Esophagus muscularis mucosa (tissue), 4 donors: ENCODE results near the gene TACO1. TPM values are rescaled to one million over a fixed set of nuclear protein-coding genes. Genes with fewer than 3 reads are reported as not detected.

Source experiments
- DNase-seq: peaks from one replicate; pipeline ENCODE4 v3.0.0-alpha.2; 2017; ENCODE audit errors: extremely low spot score
- H3K27ac ChIP-seq, 4 donors: fragments of 200-600 bp; sonication (generic); replicated peaks in 1 of 4; 1 replicate in 3 of 4; 2 replicates in 1 of 4; pipeline ENCODE4 v1.5.1; 2016 to 2019; ENCODE audit warnings: mild to moderate bottlenecking in 1 of 4
- H3K27me3 ChIP-seq, 4 donors: fragments of 200-600 bp; sonication (generic); one replicate each; pipeline versions ENCODE4 v1.5.1 to v1.6.0; 2016 to 2019
- H3K36me3 ChIP-seq, 4 donors: fragments of 200-600 bp; sonication (generic); one replicate each; pipeline ENCODE4 v1.5.1; 2016 to 2019
- H3K4me1 ChIP-seq, 4 donors: fragments of 200-600 bp; sonication (generic); one replicate each; pipeline ENCODE4 v1.5.1; 2016 to 2019
- H3K4me3 ChIP-seq, 4 donors: fragments of 200-600 bp; sonication (generic); 1 replicate in 2 of 4; 2 replicates in 2 of 4; pipeline ENCODE4 v1.5.1; 2016 to 2019; ENCODE audit warnings: mild to moderate bottlenecking in 4 of 4, moderate library complexity in 1 of 4
- H3K9me3 ChIP-seq, 4 donors: fragments of 200-600 bp; sonication (generic); 1 replicate in 3 of 4; 2 replicates in 1 of 4; pipeline ENCODE4 v1.5.1; 2016 to 2019
- CTCF ChIP-seq, 3 experiments: fragments of 200-600 bp in 2 of 3; fragments of 450-650 bp in 1 of 3; sonication (generic) in 2 of 3; IDR thresholded peaks; one replicate each; pipeline ENCODE4 v1.5.1; 2017 to 2019; ENCODE audit warnings: antibody characterized with exemption in 3 of 3, mild to moderate bottlenecking in 2 of 3, moderate library complexity in 1 of 3
- EP300 ChIP-seq: sonication (generic); formaldehyde crosslinking; IDR thresholded peaks from one replicate; pipeline ENCODE4 v1.6.1; 2017; ENCODE audit warnings: antibody characterized with exemption
- POLR2A ChIP-seq: fragments of 450-650 bp; IDR thresholded peaks from one replicate; pipeline ENCODE4 v1.6.1; 2017; ENCODE audit warnings: antibody characterized with exemption, moderate library complexity, mild to moderate bottlenecking, low read depth
- POLR2AphosphoS5 ChIP-seq, 2 donors: sonication (generic); formaldehyde crosslinking; IDR thresholded peaks; one replicate each; pipeline ENCODE4 v1.6.1; 2017; ENCODE audit warnings: antibody characterized with exemption in 2 of 2
- WGBS: methylation state at CpG from one replicate; pipeline ENCODE4 v1.1.5; 2018; 5-methylcytosine and 5-hydroxymethylcytosine counted together
- intact Hi-C: fragments of 100-400 bp; cut with DNase I; formaldehyde crosslinking; loops from one replicate; pipeline ENCODE4 v1.15.1; 2023
- total RNA-seq, 4 donors: library from RNA; depleted of rRNA; stranded (reverse); fragments of >200 nt; gene quantifications; one replicate each; pipeline versions ENCODE4 v1.1.0 to v1.2.1, GENCODE V29; 2016

The TACO1 gene
- total RNA-seq, 4 donors from 2014 or later: 9.4 to 35.0 (median 14.8) TPM

- Histone ChIP-seq H3K4me3 (no peak overlapping the region), H3K27ac (no peak overlapping the region), H3K36me3 (peaks cover 14 to 51% (median 28%) of the 10 kb centered on the region in 4 donors), H3K27me3 (no peaks in the 10 kb centered on the region), H3K9me3 (no peaks in the 10 kb centered on the region), H3K4me1 (peaks cover 4 to 7% (median 5%) of the 10 kb centered on the region in 4 donors)
- intact Hi-C loops: no loop called here
- 96% methylated on average over 3 of the region's 3 CpGs for WGBS
- no peak for TF ChIP-seq CTCF (IDR thresholded peaks at IDR 0.05)
- no peak for TF ChIP-seq POLR2A
- TF ChIP-seq POLR2AphosphoS5 (IDR thresholded peaks at IDR 0.05): no peak
- TF ChIP-seq EP300: no peak
- no peak for DNase-seq
Measured at GRCh38 chr17:63595132-63595531, 5.6 kb upstream of the TACO1 start.

DNA sequence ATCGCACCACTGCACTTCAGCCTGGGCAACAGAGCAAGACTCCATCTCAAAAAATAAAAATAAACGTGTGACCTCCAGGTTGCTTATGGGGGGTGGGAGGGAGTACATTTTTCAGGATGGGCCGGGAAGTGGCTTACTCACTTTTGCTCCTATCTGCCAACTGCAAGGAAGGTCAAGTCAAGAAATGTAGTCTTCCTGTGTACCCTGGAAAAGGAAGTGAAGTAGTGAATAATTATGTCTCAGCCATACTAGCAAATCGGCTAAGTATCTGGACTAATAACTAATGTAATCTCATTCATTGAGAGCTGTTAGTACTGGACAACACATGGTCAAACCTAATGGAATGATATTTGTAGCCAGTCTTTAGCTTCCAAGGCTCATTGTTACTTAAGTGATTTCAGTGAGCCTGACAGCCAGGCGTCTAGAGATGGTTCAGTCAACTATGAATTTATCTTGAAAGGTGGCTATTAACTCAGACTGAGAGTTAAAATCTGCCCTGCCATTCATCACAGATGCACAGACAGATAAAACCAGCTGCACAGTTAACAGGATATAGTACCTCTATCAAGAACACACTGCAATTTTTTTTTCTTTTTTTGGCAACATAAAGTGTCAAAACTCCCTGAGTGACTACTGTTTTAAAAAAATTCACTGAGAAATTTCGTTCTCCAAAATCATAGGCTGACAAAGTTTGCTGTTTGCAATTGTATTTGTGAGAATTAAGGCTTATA lies 3.7 kb upstream of the TACO1 start:
- WGBS: 67% methylated on average over 6 of the region's 6 CpGs
- TF ChIP-seq POLR2A: no peak
- no peak overlapping the region for H3K4me3 ChIP-seq
- intact Hi-C loops: no loop called here
- peaks cover 0 to 32% (median 9%) of the 10 kb centered on the region in 4 donors for H3K36me3 ChIP-seq
- DNase-seq: no peak
- no peaks in the 10 kb centered on the region for H3K9me3 ChIP-seq
- no peaks in the 10 kb centered on the region for H3K27me3 ChIP-seq
- H3K4me1 ChIP-seq: peaks cover 16 to 22% (median 18%) of the 10 kb centered on the region in 4 donors
- H3K27ac ChIP-seq: no peak overlapping the region

- Histone ChIP-seq H3K27ac (no peak overlapping the region), H3K4me1 (peaks cover 18 to 31% (median 21%) of the 10 kb centered on the region in 4 donors), H3K9me3 (no peaks in the 10 kb centered on the region), H3K36me3 (peaks cover 0 to 22% (median 4%) of the 10 kb centered on the region in 4 donors), H3K27me3 (no peaks in the 10 kb centered on the region), H3K4me3 (no peak overlapping the region)
- WGBS: 84% methylated on average over 2 of the region's 2 CpGs
- intact Hi-C loops: no loop called here
- no peak for TF ChIP-seq CTCF (IDR thresholded peaks at IDR 0.05)
- TF ChIP-seq EP300: no peak
- no peak for TF ChIP-seq POLR2AphosphoS5 (IDR thresholded peaks at IDR 0.05)
- TF ChIP-seq POLR2A: no peak
- no peak for DNase-seq
Measured at GRCh38 chr17:63598281-63598680, 2.4 kb upstream of the TACO1 start.

DNA sequence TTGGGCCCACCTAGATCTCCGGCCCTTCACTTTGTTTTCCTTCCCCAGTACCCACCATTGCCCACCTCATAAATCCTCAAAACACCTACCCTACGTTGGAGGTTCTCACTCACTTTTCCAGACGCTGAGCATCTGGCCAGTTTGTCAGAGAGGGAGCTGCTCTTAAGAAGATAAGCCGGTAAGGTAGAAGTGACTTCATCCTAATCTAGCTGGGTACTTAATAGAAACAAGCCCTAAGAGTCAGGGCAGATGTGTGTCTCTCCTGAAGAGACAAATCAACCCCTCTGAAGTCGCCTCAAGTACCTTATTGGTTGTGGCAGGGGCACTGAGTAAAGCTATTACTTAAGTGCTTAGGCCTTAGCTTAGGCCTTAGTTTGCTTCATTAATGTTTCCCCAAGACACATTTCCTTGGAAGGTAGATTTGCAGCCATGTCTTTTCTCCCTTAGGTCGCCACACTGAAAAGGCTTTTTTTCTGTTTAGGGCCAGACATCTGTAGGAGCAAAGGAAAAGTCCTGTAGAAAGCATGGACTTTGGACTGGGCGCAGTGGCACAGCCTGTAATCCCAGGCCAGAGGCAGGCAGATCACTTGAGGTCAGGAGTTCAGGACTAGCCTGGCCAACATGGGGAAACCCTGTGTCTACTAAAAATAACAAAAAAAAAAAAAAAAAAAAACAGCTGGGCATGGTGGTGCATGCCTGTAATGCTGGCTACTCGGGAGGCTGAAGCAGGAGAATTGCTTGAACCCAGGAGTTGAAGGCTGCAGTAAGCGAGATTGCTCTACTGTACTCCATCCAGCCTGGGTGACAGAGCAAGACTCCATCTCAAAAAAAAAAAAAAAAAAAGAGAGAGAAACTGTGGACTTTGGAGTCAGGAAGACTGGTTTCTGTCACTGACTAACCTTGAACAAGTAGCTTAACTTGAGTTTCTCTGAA lies 1.0 kb downstream of the TACO1 start:
- Histone ChIP-seq H3K27me3 (no peaks in the 10 kb centered on the region), H3K36me3 (peaks cover 23 to 37% (median 34%) of the 10 kb centered on the region in 4 donors), H3K4me3 (peak overlapping the region; percentile 84 to 99 (median 88)), H3K27ac (peak overlapping the region; percentile 84 to 92 (median 90)), H3K9me3 (no peaks in the 10 kb centered on the region), H3K4me1 (peaks cover 18 to 31% (median 21%) of the 10 kb centered on the region in 4 donors)
- WGBS: 50% methylated on average over 9 of the region's 9 CpGs
- intact Hi-C loops: loop anchor here (5.0 kb wide), 1 partner anchor 49 kb away; the partner anchor contains the start of gene DCAF7
- TF ChIP-seq POLR2A (no peak), EP300 (no peak), CTCF (IDR thresholded peaks at IDR 0.05) (no peak), POLR2AphosphoS5 (IDR thresholded peaks at IDR 0.05) (no peak)
- no peak for DNase-seq
